GM23338 (cell line): Measurements from ENCODE around the gene LEMD1. TPM values are rescaled to one million over a fixed set of nuclear protein-coding genes. Genes with fewer than 3 reads are reported as not detected.

Experiments used
- ATAC-seq: fragments of 200-7000 bp; cut with Tn5 transposase; 3 replicates; pipeline ENCODE4 v1.9.1; 2020
- DNase-seq: peaks from one replicate; pipeline ENCODE4 v3.0.0-alpha.2; 2015; ENCODE audit warnings: low spot score
- H2AFZ ChIP-seq: fragments of 200-600 bp; sonication (generic); 2 replicates; pipeline ENCODE4 v1.8.0; 2016; ENCODE audit warnings: antibody characterized with exemption, mild to moderate bottlenecking, moderate library complexity
- H3F3A ChIP-seq: fragments of 200-600 bp; sonication (generic); replicated peaks from 2 replicates; pipeline ENCODE4 v1.8.0; 2017; ENCODE audit warnings: antibody characterized with exemption, mixed run types, low read depth
- H3K27ac ChIP-seq: fragments of 200-600 bp; sonication (generic); 2 replicates; pipeline ENCODE4 v1.6.1; 2016; ENCODE audit warnings: low read depth
- H3K27me3 ChIP-seq: fragments of 200-600 bp; sonication (generic); 2 replicates; pipeline ENCODE4 v1.8.0; 2016; ENCODE audit warnings: mild to moderate bottlenecking, mixed run types, moderate library complexity; ENCODE audit not compliant: insufficient read depth
- H3K36me3 ChIP-seq: fragments of 200-600 bp; sonication (generic); 2 replicates; pipeline ENCODE4 v1.8.0; 2016; ENCODE audit warnings: mild to moderate bottlenecking; ENCODE audit not compliant: insufficient read depth
- H3K4me1 ChIP-seq: fragments of 200-600 bp; sonication (generic); 2 replicates; pipeline ENCODE4 v1.8.0; 2016; ENCODE audit warnings: mild to moderate bottlenecking, moderate library complexity; ENCODE audit not compliant: insufficient read depth
- H3K4me2 ChIP-seq: fragments of 200-600 bp; sonication (generic); 2 replicates; pipeline ENCODE4 v1.7.1; 2017; ENCODE audit warnings: mixed run types
- H3K4me3 ChIP-seq: fragments of 200-600 bp; sonication (generic); 2 replicates; pipeline ENCODE4 v1.6.1; 2016; ENCODE audit warnings: mixed run types
- H3K79me2 ChIP-seq: fragments of 200-600 bp; sonication (generic); replicated peaks from 2 replicates; pipeline ENCODE4 v1.8.0; 2017; ENCODE audit warnings: mild to moderate bottlenecking; ENCODE audit not compliant: insufficient read depth
- H3K9me2 ChIP-seq: fragments of 200-600 bp; sonication (generic); 2 replicates; pipeline ENCODE4 v1.8.0; 2017; ENCODE audit not compliant: insufficient read depth
- H4K20me1 ChIP-seq: fragments of 200-600 bp; sonication (generic); replicated peaks from 2 replicates; pipeline ENCODE4 v1.8.0; 2017; ENCODE audit warnings: mild to moderate bottlenecking; ENCODE audit not compliant: insufficient read depth
- H3K27ac Mint-ChIP-seq: 2 replicates; pipeline ENCODE4 v1.8.0; 2020; ENCODE audit warnings: inconsistent platforms, mild to moderate bottlenecking, moderate library complexity, mixed read lengths
- H3K27me3 Mint-ChIP-seq: 3 replicates; pipeline ENCODE4 v1.8.0; 2022; ENCODE audit warnings: low read depth, mild to moderate bottlenecking, moderate library complexity, mixed read lengths, inconsistent platforms; ENCODE audit not compliant: insufficient read depth, poor library complexity
- H3K36me3 Mint-ChIP-seq: 3 replicates; pipeline ENCODE4 v1.8.0; 2021; ENCODE audit warnings: low read depth, mild to moderate bottlenecking, inconsistent platforms, moderate library complexity, mixed read lengths
- H3K4me1 Mint-ChIP-seq: 3 replicates; pipeline ENCODE4 v1.8.0; 2020; ENCODE audit warnings: mild to moderate bottlenecking, inconsistent platforms, mixed read lengths
- H3K4me3 Mint-ChIP-seq: 3 replicates; pipeline ENCODE4 v1.8.0; 2021; ENCODE audit warnings: moderate library complexity, mild to moderate bottlenecking, inconsistent platforms, mixed read lengths
- H3K9me3 Mint-ChIP-seq: 3 replicates; pipeline ENCODE4 v1.8.0; 2020; ENCODE audit warnings: moderate library complexity, mild to moderate bottlenecking, inconsistent platforms, mixed read lengths
- CREB1 ChIP-seq: fragments of 250-450 bp; sonication (Bioruptor Pico); IDR thresholded peaks from 2 replicates; pipeline ENCODE4 v1.5.0; 2020; ENCODE audit warnings: low read depth, mild to moderate bottlenecking, moderate library complexity
- ETS1 ChIP-seq: IDR thresholded peaks from 2 replicates; pipeline ENCODE4 v1.6.1; 2016; ENCODE audit warnings: antibody characterized with exemption
- EZH2 ChIP-seq: fragments of 200-600 bp; sonication (generic); IDR thresholded peaks from one replicate; pipeline ENCODE4 v1.8.0; 2017; ENCODE audit warnings: antibody characterized with exemption, mild to moderate bottlenecking, low read depth; ENCODE audit not compliant: unreplicated experiment
- EZH2phosphoT487 ChIP-seq: fragments of 200-600 bp; sonication (generic); IDR thresholded peaks from one replicate; pipeline ENCODE4 v1.8.1; 2018; ENCODE audit warnings: antibody characterized with exemption; ENCODE audit not compliant: unreplicated experiment
- JUNB ChIP-seq: IDR thresholded peaks from one replicate; pipeline ENCODE4 v1.6.1; 2016; ENCODE audit warnings: antibody characterized with exemption; ENCODE audit not compliant: unreplicated experiment
- NANOG ChIP-seq: IDR thresholded peaks from 2 replicates; pipeline ENCODE4 v1.6.1; 2016; ENCODE audit warnings: antibody characterized with exemption, borderline replicate concordance
- POLR2AphosphoS5 ChIP-seq: IDR thresholded peaks from 2 replicates; pipeline ENCODE4 v1.6.1; 2016; ENCODE audit warnings: antibody characterized with exemption, low read depth
- STAT1 ChIP-seq: IDR thresholded peaks from one replicate; pipeline ENCODE4 v1.6.1; 2016; ENCODE audit warnings: antibody characterized with exemption; ENCODE audit not compliant: unreplicated experiment
- ZNF114 ChIP-seq: fragments of 250-450 bp; sonication (Bioruptor Pico); IDR thresholded peaks from 2 replicates; pipeline ENCODE4 v1.5.0; 2020; ENCODE audit warnings: mild to moderate bottlenecking, moderate library complexity
- ZNF331 ChIP-seq: fragments of 250-450 bp; sonication (Bioruptor Pico); IDR thresholded peaks from 2 replicates; pipeline ENCODE4 v1.5.0; 2020; ENCODE audit warnings: low read depth, mild to moderate bottlenecking, moderate library complexity
- polyA plus RNA-seq: library from polyadenylated mRNA; unstranded; fragments of >200 nt; fragmentation: Nextera tagmentation; extraction: Ambion mirVana; gene quantifications from 2 replicates; pipeline ENCODE4 v1.2.1, GENCODE V29; 2016
- total RNA-seq: library from RNA; depleted of rRNA; stranded (reverse); fragments of >200 nt; shearing (Covaris generic); gene quantifications from 2 replicates; pipeline ENCODE4 v1.2.3, GENCODE V29; 2014
- TF ChIP-seq, protein P1 (sequence below): fragments of 250-450 bp; sonication (Bioruptor Pico); IDR thresholded peaks from 2 replicates; pipeline ENCODE4 v1.5.0; 2020; ENCODE audit warnings: mild to moderate bottlenecking, moderate library complexity
- TF ChIP-seq, protein P2 (sequence below), 2 experiments: fragments of 200-600 bp in 1 of 2; sonication (generic) in 1 of 2; conservative IDR thresholded peaks; 2 replicates each; pipeline versions ENCODE4 v1.5.1 to v1.6.1; 2016 to 2017; ENCODE audit warnings: antibody characterized with exemption in 2 of 2, low read depth in 2 of 2, mild to moderate bottlenecking in 2 of 2, moderate library complexity in 1 of 2
- TF ChIP-seq, protein P3 (sequence below): IDR thresholded peaks from one replicate; pipeline ENCODE4 v1.6.1; 2018; ENCODE audit warnings: antibody characterized with exemption; ENCODE audit not compliant: unreplicated experiment

The LEMD1 gene
- total and polyA plus RNA-seq, 2 experiments from 2014 or later: 4.7 to 10.7 TPM

DNA sequence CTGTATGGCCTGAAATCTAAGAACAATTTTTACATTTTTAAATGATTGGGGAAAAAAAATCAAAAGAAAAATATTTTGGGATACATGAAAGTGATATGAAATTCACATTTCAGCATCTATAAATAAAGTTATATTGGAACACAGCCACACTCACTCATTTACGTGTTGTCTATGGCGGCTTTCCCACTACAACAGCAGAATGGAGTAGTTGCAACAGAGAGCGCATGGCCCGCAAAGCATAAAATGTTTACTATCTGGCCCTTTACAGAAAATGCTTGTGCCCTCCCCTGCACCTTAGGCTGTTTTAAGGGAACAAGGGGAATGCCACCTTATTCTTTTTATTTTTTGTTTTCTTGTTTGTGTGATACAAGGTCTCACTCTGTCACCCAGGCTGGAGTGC lies 68.7 kb downstream of the LEMD1 start:
- Mint-ChIP-seq H3K4me1 (peaks cover 80% of the 10 kb centered on the region), H3K9me3 (no peaks in the 10 kb centered on the region; the same call in 2 of the 3 replicates)

More for the DNA sequence above, 68.7 kb downstream of the LEMD1 start:
- DNase-seq (no peak), ATAC-seq (no peak)
- Histone ChIP-seq H3F3A (peaks cover 32% of the 10 kb centered on the region), H3K4me3 (no peak overlapping the region), H2AFZ (no peak overlapping the region), H4K20me1 (no peaks in the 10 kb centered on the region), H3K4me2 (no peak overlapping the region), H3K4me1 (peaks cover 85% of the 10 kb centered on the region), H3K27me3 (no peaks in the 10 kb centered on the region), H3K79me2 (no peaks in the 10 kb centered on the region), H3K9me2 (no peaks in the 10 kb centered on the region), H3K27ac (no peak overlapping the region), H3K36me3 (no peaks in the 10 kb centered on the region)
- no peak overlapping the region; the same call in 2 of the 3 replicates for H3K4me3 Mint-ChIP-seq
- TF ChIP-seq, protein P1, sequence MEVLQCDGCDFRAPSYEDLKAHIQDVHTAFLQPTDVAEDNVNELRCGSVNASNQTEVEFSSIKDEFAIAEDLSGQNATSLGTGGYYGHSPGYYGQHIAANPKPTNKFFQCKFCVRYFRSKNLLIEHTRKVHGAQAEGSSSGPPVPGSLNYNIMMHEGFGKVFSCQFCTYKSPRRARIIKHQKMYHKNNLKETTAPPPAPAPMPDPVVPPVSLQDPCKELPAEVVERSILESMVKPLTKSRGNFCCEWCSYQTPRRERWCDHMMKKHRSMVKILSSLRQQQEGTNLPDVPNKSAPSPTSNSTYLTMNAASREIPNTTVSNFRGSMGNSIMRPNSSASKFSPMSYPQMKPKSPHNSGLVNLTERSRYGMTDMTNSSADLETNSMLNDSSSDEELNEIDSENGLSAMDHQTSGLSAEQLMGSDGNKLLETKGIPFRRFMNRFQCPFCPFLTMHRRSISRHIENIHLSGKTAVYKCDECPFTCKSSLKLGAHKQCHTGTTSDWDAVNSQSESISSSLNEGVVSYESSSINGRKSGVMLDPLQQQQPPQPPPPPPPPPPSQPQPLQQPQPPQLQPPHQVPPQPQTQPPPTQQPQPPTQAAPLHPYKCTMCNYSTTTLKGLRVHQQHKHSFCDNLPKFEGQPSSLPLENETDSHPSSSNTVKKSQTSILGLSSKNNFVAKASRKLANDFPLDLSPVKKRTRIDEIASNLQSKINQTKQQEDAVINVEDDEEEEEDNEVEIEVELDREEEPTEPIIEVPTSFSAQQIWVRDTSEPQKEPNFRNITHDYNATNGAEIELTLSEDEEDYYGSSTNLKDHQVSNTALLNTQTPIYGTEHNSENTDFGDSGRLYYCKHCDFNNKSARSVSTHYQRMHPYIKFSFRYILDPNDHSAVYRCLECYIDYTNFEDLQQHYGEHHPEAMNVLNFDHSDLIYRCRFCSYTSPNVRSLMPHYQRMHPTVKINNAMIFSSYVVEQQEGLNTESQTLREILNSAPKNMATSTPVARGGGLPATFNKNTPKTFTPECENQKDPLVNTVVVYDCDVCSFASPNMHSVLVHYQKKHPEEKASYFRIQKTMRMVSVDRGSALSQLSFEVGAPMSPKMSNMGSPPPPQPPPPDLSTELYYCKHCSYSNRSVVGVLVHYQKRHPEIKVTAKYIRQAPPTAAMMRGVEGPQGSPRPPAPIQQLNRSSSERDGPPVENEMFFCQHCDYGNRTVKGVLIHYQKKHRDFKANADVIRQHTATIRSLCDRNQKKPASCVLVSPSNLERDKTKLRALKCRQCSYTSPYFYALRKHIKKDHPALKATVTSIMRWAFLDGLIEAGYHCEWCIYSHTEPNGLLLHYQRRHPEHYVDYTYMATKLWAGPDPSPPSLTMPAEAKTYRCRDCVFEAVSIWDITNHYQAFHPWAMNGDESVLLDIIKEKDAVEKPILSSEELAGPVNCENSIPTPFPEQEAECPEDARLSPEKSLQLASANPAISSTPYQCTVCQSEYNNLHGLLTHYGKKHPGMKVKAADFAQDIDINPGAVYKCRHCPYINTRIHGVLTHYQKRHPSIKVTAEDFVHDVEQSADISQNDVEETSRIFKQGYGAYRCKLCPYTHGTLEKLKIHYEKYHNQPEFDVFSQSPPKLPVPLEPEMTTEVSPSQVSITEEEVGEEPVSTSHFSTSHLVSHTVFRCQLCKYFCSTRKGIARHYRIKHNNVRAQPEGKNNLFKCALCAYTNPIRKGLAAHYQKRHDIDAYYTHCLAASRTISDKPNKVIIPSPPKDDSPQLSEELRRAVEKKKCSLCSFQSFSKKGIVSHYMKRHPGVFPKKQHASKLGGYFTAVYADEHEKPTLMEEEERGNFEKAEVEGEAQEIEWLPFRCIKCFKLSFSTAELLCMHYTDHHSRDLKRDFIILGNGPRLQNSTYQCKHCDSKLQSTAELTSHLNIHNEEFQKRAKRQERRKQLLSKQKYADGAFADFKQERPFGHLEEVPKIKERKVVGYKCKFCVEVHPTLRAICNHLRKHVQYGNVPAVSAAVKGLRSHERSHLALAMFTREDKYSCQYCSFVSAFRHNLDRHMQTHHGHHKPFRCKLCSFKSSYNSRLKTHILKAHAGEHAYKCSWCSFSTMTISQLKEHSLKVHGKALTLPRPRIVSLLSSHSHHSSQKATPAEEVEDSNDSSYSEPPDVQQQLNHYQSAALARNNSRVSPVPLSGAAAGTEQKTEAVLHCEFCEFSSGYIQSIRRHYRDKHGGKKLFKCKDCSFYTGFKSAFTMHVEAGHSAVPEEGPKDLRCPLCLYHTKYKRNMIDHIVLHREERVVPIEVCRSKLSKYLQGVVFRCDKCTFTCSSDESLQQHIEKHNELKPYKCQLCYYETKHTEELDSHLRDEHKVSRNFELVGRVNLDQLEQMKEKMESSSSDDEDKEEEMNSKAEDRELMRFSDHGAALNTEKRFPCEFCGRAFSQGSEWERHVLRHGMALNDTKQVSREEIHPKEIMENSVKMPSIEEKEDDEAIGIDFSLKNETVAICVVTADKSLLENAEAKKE: no peak
- TF ChIP-seq CREB1 (CRISPR knock-in tag) (no peak), EZH2phosphoT487 (no peak), ZNF114 (CRISPR knock-in tag) (no peak), NANOG (no peak), ZNF331 (CRISPR knock-in tag) (no peak), JUNB (no peak), ETS1 (no peak), STAT1 (no peak), POLR2AphosphoS5 (no peak), EZH2 (no peak)
- TF ChIP-seq, protein P2, sequence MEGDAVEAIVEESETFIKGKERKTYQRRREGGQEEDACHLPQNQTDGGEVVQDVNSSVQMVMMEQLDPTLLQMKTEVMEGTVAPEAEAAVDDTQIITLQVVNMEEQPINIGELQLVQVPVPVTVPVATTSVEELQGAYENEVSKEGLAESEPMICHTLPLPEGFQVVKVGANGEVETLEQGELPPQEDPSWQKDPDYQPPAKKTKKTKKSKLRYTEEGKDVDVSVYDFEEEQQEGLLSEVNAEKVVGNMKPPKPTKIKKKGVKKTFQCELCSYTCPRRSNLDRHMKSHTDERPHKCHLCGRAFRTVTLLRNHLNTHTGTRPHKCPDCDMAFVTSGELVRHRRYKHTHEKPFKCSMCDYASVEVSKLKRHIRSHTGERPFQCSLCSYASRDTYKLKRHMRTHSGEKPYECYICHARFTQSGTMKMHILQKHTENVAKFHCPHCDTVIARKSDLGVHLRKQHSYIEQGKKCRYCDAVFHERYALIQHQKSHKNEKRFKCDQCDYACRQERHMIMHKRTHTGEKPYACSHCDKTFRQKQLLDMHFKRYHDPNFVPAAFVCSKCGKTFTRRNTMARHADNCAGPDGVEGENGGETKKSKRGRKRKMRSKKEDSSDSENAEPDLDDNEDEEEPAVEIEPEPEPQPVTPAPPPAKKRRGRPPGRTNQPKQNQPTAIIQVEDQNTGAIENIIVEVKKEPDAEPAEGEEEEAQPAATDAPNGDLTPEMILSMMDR (conservative IDR thresholded peaks at IDR 0.05; ENCODE audit: low read depth in 2 of 2): no peak
- TF ChIP-seq, protein P3, sequence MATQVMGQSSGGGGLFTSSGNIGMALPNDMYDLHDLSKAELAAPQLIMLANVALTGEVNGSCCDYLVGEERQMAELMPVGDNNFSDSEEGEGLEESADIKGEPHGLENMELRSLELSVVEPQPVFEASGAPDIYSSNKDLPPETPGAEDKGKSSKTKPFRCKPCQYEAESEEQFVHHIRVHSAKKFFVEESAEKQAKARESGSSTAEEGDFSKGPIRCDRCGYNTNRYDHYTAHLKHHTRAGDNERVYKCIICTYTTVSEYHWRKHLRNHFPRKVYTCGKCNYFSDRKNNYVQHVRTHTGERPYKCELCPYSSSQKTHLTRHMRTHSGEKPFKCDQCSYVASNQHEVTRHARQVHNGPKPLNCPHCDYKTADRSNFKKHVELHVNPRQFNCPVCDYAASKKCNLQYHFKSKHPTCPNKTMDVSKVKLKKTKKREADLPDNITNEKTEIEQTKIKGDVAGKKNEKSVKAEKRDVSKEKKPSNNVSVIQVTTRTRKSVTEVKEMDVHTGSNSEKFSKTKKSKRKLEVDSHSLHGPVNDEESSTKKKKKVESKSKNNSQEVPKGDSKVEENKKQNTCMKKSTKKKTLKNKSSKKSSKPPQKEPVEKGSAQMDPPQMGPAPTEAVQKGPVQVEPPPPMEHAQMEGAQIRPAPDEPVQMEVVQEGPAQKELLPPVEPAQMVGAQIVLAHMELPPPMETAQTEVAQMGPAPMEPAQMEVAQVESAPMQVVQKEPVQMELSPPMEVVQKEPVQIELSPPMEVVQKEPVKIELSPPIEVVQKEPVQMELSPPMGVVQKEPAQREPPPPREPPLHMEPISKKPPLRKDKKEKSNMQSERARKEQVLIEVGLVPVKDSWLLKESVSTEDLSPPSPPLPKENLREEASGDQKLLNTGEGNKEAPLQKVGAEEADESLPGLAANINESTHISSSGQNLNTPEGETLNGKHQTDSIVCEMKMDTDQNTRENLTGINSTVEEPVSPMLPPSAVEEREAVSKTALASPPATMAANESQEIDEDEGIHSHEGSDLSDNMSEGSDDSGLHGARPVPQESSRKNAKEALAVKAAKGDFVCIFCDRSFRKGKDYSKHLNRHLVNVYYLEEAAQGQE: no peak
- H3K27me3 Mint-ChIP-seq: peaks cover 18% of the 10 kb centered on the region
- H3K27ac Mint-ChIP-seq: no peak overlapping the region
- no peaks in the 10 kb centered on the region for H3K36me3 Mint-ChIP-seq
